Measurements from ENCODE around the gene GALNT12.

GALNT12 gene

GRCh38 chr9:98790842-98791607, 16.4 kb upstream of the GALNT12 start:
- no peaks in the 10 kb centered on the region for H3K9me3 ChIP-seq (ENCODE audit: insufficient read depth, low read length)
- peaks cover 8% of the 10 kb centered on the region for H3K36me3 ChIP-seq (replicated peaks; ENCODE audit: low read depth, low read length)
- no peak overlapping the region for H3K4me3 ChIP-seq (ENCODE audit: low read length)
- H3K79me2 ChIP-seq (ENCODE audit: low read length) = peaks cover 39% of the 10 kb centered on the region
- peaks cover 24% of the 10 kb centered on the region for H4K20me1 ChIP-seq (ENCODE audit: insufficient read depth, low read length)
- peaks cover 10% of the 10 kb centered on the region for H3K4me1 ChIP-seq (ENCODE audit: low read length)
- TF ChIP-seq EZH2phosphoT487 (IDR thresholded peaks at IDR 0.05; ENCODE audit: low read depth) (no peak), CTCF (IDR thresholded peaks at IDR 0.05; ENCODE audit: low read depth, low read length) (peak; percentile 93)
- no peak overlapping the region for H3K9ac ChIP-seq (ENCODE audit: low read length)
- no peak overlapping the region for H3K4me2 ChIP-seq (ENCODE audit: low read length)
- no peak overlapping the region for H3K27ac ChIP-seq (ENCODE audit: low read length)
- H3K27me3 ChIP-seq (ENCODE audit: low read depth, low read length) = no peaks in the 10 kb centered on the region
- H2AFZ ChIP-seq (ENCODE audit: low read depth, low read length) = no peak overlapping the region

DNA sequence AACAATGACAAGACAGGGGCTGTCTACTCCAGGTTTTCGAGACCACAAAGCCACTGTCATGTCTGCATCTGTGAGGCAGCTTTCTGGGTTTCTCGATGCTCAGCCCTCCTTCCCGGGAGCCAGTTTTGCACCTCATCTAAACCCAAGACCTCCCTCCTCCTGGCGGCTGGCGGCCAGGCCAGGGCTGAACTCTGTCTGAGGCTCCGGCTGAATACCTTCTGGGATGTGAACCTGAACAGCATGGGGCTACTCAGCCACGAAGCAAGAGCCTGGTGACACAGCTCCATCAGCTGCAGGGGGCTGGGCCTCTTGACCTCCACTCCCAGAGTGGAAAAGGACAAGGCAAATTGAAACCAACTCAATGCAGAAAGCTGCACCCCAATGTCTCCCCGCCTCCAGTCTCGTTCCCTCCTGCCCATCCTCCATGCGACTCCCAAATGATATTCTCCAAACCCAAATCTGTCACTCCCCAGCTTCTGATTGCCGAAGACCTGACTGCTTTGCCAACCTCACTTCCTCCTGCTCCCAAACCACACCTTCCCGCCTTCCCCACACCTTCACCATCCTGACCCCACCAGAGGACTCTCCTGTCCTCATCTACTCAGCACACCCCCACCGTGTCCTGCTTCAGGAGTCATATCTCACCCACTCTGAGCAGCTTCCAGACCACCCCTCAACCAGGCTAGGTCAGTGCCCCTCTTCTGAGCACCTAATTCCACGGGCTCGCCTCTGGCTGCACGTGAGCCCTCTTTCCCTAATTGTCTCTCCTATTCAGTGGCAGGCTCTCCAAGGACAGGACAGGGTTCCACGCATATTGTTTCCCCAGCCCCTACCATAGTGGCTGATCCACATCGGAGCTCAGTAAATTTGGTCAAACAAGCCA, 15.6 kb upstream of the GALNT12 start:
- peaks cover 39% of the 10 kb centered on the region for H3K79me2 ChIP-seq (ENCODE audit: low read length)
- H3K4me1 ChIP-seq (ENCODE audit: low read length) = peaks cover 10% of the 10 kb centered on the region
- H3K36me3 ChIP-seq (replicated peaks; ENCODE audit: low read depth, low read length) = peaks cover 8% of the 10 kb centered on the region
- H3K27me3 ChIP-seq (ENCODE audit: low read depth, low read length) = no peaks in the 10 kb centered on the region
- peaks cover 24% of the 10 kb centered on the region for H4K20me1 ChIP-seq (ENCODE audit: insufficient read depth, low read length)
- no peak overlapping the region for H3K4me3 ChIP-seq (ENCODE audit: low read length)
- TF ChIP-seq EZH2phosphoT487 (IDR thresholded peaks at IDR 0.05; ENCODE audit: low read depth) = no peak
- TF ChIP-seq CTCF (IDR thresholded peaks at IDR 0.05; ENCODE audit: low read depth, low read length) = no peak
- no peaks in the 10 kb centered on the region for H3K9me3 ChIP-seq (ENCODE audit: insufficient read depth, low read length)
- no peak overlapping the region for H3K27ac ChIP-seq (ENCODE audit: low read length)
- no peak overlapping the region for H3K4me2 ChIP-seq (ENCODE audit: low read length)
- H3K9ac ChIP-seq (ENCODE audit: low read length) = no peak overlapping the region
- no peak overlapping the region for H2AFZ ChIP-seq (ENCODE audit: low read depth, low read length)

- peaks cover 20% of the 10 kb centered on the region for H4K20me1 ChIP-seq (ENCODE audit: insufficient read depth, low read length)
- peaks cover 10% of the 10 kb centered on the region for H3K4me1 ChIP-seq (ENCODE audit: low read length)
- no peak overlapping the region for H3K27ac ChIP-seq (ENCODE audit: low read length)
- H3K4me2 ChIP-seq (ENCODE audit: low read length) = no peak overlapping the region
- no peak overlapping the region for H2AFZ ChIP-seq (ENCODE audit: low read depth, low read length)
- peaks cover 39% of the 10 kb centered on the region for H3K79me2 ChIP-seq (ENCODE audit: low read length)
- H3K27me3 ChIP-seq (ENCODE audit: low read depth, low read length) = no peaks in the 10 kb centered on the region
- no peaks in the 10 kb centered on the region for H3K9me3 ChIP-seq (ENCODE audit: insufficient read depth, low read length)
- H3K36me3 ChIP-seq (replicated peaks; ENCODE audit: low read depth, low read length) = peaks cover 8% of the 10 kb centered on the region
- H3K9ac ChIP-seq (ENCODE audit: low read length) = no peak overlapping the region
- TF ChIP-seq CTCF (IDR thresholded peaks at IDR 0.05; ENCODE audit: low read depth, low read length) (no peak), EZH2phosphoT487 (IDR thresholded peaks at IDR 0.05; ENCODE audit: low read depth) (no peak)
- no peak overlapping the region for H3K4me3 ChIP-seq (ENCODE audit: low read length)
Observed at GRCh38 chr9:98793031-98793430, 14.4 kb upstream of the GALNT12 start.

- no peak overlapping the region for H3K9ac ChIP-seq (ENCODE audit: low read length)
- peaks cover 39% of the 10 kb centered on the region for H3K79me2 ChIP-seq (ENCODE audit: low read length)
- no peak for TF ChIP-seq EZH2phosphoT487 (IDR thresholded peaks at IDR 0.05; ENCODE audit: low read depth)
- no peak for TF ChIP-seq CTCF (IDR thresholded peaks at IDR 0.05; ENCODE audit: low read depth, low read length)
- H2AFZ ChIP-seq (ENCODE audit: low read depth, low read length) = no peak overlapping the region
- H4K20me1 ChIP-seq (ENCODE audit: insufficient read depth, low read length) = peaks cover 20% of the 10 kb centered on the region
- peak overlapping the region; percentile 86; the same call in 1 of the 2 replicates for H3K4me3 ChIP-seq (ENCODE audit: low read length)
- no peaks in the 10 kb centered on the region for H3K9me3 ChIP-seq (ENCODE audit: insufficient read depth, low read length)
- no peaks in the 10 kb centered on the region for H3K27me3 ChIP-seq (ENCODE audit: low read depth, low read length)
- H3K4me1 ChIP-seq (ENCODE audit: low read length) = peaks cover 10% of the 10 kb centered on the region
- no peak overlapping the region for H3K27ac ChIP-seq (ENCODE audit: low read length)
- H3K36me3 ChIP-seq (replicated peaks; ENCODE audit: low read depth, low read length) = peaks cover 4% of the 10 kb centered on the region
- peak overlapping the region; percentile 89 for H3K4me2 ChIP-seq (ENCODE audit: low read length)
Observed at GRCh38 chr9:98794802-98795201, 12.7 kb upstream of the GALNT12 start.
